Keratinocyte (primary cell): ENCODE results near the gene HSP90AA1. TPM values are rescaled to one million over a fixed set of nuclear protein-coding genes. Genes with fewer than 3 reads are reported as not detected.

ENCODE experiments used
- DNase-seq: peaks from one replicate; pipeline ENCODE4 v3.0.0-alpha.2; 2011; ENCODE audit warnings: low read depth, missing footprints, low spot score
- FAIRE-seq: peaks from 2 replicates; lab custom pipeline; 2011; peaks lifted over from hg19 to GRCh38; lab: Jason Lieb, UNC
- H2AFZ ChIP-seq: 2 replicates; pipeline ENCODE4 v1.6.0; 2012; ENCODE audit warnings: low read length, control low read depth, inconsistent platforms; ENCODE audit not compliant: control insufficient read depth
- H3K27ac ChIP-seq: 2 replicates; pipeline ENCODE4 v1.5.1; 2011; ENCODE audit warnings: low read length; ENCODE audit not compliant: control insufficient read depth, insufficient read depth
- H3K27me3 ChIP-seq: 3 replicates; pipeline ENCODE4 v1.6.0; 2011; ENCODE audit warnings: low read length; ENCODE audit not compliant: control insufficient read depth, insufficient read depth; ENCODE audit errors: extremely low read depth
- H3K36me3 ChIP-seq, 2 experiments: 2 replicates in 1 of 2; 3 replicates in 1 of 2; pipeline ENCODE4 v1.5.1; 2011; ENCODE audit warnings: low read length in 2 of 2, mild to moderate bottlenecking in 1 of 2; ENCODE audit not compliant: control insufficient read depth in 2 of 2, insufficient read depth in 2 of 2; ENCODE audit errors: extremely low read depth in 1 of 2
- H3K4me1 ChIP-seq: 3 replicates; pipeline ENCODE4 v1.5.1; 2011; ENCODE audit warnings: low read length; ENCODE audit not compliant: control insufficient read depth, insufficient read depth; ENCODE audit errors: extremely low read depth
- H3K4me2 ChIP-seq: 3 replicates; pipeline ENCODE4 v1.6.0; 2011; ENCODE audit warnings: low read depth, low read length; ENCODE audit not compliant: control insufficient read depth, insufficient read depth; ENCODE audit errors: extremely low read depth
- H3K4me3 ChIP-seq, 3 experiments: fragments of 200-600 bp in 1 of 3; sonication (generic) in 1 of 3; 2 replicates in 2 of 3; 3 replicates in 1 of 3; pipeline ENCODE4 v1.5.1; 2011 to 2016; ENCODE audit warnings: low read length in 3 of 3, mild to moderate bottlenecking in 3 of 3, control low read depth in 2 of 3, inconsistent platforms in 1 of 3, low read depth in 1 of 3, mixed read lengths in 1 of 3, mixed run types in 1 of 3, moderate library complexity in 1 of 3; ENCODE audit not compliant: control insufficient read depth in 2 of 3, insufficient read depth in 2 of 3; ENCODE audit errors: extremely low read depth in 1 of 3
- H3K79me2 ChIP-seq: 2 replicates; pipeline ENCODE4 v1.6.0; 2012; ENCODE audit warnings: low read length; ENCODE audit not compliant: control insufficient read depth, insufficient read depth
- H3K9ac ChIP-seq: 3 replicates; pipeline ENCODE4 v1.6.0; 2011; ENCODE audit warnings: low read length; ENCODE audit not compliant: control insufficient read depth, insufficient read depth; ENCODE audit errors: extremely low read depth
- H3K9me1 ChIP-seq: 3 replicates; pipeline ENCODE4 v1.6.0; 2011; ENCODE audit warnings: low read length; ENCODE audit not compliant: control insufficient read depth, insufficient read depth; ENCODE audit errors: extremely low read depth
- H3K9me3 ChIP-seq: 2 replicates; pipeline ENCODE4 v1.5.1; 2012; ENCODE audit warnings: low read depth, low read length; ENCODE audit not compliant: control insufficient read depth
- H4K20me1 ChIP-seq: 3 replicates; pipeline ENCODE4 v1.6.0; 2011; ENCODE audit warnings: low read length; ENCODE audit not compliant: control insufficient read depth, insufficient read depth; ENCODE audit errors: extremely low read depth
- EZH2 ChIP-seq: IDR thresholded peaks from one replicate; pipeline ENCODE4 v1.6.1; 2012; ENCODE audit warnings: inconsistent platforms, mild to moderate bottlenecking, low read length, moderate library complexity
- dilution Hi-C: fragments of 300-500 bp; cut with MboI; formaldehyde crosslinking; loops from one replicate; pipeline ENCODE4 v1.7.0; 2020; ENCODE audit warnings: low sequenced_read_pairs; ENCODE audit not compliant: extremely low pct_ligation_motif_present
- polyA plus RNA-seq, 5 experiments: library from polyadenylated mRNA; depleted of rRNA in 3 of 5; stranded (reverse) in 3 of 5; stranded (forward) in 1 of 5; unstranded in 1 of 5; fragments of >200 nt; gene quantifications; 1 replicate in 1 of 5; 2 replicates in 3 of 5; 3 replicates in 1 of 5; pipeline versions ENCODE4 v1.2.1 to v1.2.3, GENCODE V29; 2011 to 2012; ENCODE audit warnings: missing spikeins in 2 of 5, low read depth in 1 of 5, low replicate concordance in 1 of 5
- TF ChIP-seq, protein P1 (sequence below), 3 experiments: IDR thresholded peaks in 1 of 3; conservative IDR thresholded peaks in 1 of 3; optimal IDR thresholded peaks in 1 of 3; 2 replicates in 2 of 3; 3 replicates in 1 of 3; pipeline versions ENCODE3 to v1.5.1; 2011; ENCODE audit warnings: low read length in 3 of 3, mild to moderate bottlenecking in 3 of 3, moderate library complexity in 2 of 3, control low read depth in 1 of 3, inconsistent platforms in 1 of 3; ENCODE audit not compliant: insufficient read depth in 2 of 3; ENCODE audit errors: extremely low read depth in 1 of 3

Gene HSP90AA1
- polyA plus RNA-seq, 1 donor (not counting 4 experiments of a cell fraction or from before 2014, with no cell fraction given): 898 TPM

DNA sequence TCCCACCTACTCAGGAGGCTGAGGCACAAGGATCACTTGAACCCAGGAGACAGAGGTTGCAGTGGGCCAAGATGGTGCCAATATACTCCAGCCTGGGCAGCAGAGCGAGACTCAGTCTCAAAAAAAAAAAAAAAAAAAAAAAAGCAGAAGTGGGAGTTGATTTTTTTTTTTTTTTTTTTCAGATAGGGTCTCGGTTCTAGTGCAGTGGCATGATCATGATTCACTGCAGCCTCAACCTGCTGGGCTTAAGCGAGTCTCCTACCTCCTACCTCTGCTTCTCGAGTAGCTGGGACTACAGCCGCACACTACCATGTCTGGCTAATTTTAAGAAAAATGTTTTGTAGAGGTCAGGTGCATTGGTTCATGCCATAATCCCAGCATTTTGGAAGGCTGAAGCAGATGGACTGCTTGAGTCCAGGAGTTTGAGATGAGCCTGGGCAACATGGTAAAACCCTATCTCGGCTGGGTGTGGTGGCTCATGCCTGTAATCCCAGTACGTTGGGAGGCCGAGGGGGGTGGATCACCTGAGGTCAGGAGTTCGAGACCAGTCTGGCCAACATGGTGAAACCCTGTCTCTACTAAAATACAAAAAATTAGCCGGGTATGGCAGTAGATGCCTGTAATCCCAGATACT, 16.3 kb upstream of the HSP90AA1 start:
- no peak overlapping the region for H3K27ac ChIP-seq
- no peak overlapping the region for H3K9ac ChIP-seq
- no peaks in the 10 kb centered on the region for H3K9me3 ChIP-seq
- TF ChIP-seq EZH2: no peak
- TF ChIP-seq, protein P1, sequence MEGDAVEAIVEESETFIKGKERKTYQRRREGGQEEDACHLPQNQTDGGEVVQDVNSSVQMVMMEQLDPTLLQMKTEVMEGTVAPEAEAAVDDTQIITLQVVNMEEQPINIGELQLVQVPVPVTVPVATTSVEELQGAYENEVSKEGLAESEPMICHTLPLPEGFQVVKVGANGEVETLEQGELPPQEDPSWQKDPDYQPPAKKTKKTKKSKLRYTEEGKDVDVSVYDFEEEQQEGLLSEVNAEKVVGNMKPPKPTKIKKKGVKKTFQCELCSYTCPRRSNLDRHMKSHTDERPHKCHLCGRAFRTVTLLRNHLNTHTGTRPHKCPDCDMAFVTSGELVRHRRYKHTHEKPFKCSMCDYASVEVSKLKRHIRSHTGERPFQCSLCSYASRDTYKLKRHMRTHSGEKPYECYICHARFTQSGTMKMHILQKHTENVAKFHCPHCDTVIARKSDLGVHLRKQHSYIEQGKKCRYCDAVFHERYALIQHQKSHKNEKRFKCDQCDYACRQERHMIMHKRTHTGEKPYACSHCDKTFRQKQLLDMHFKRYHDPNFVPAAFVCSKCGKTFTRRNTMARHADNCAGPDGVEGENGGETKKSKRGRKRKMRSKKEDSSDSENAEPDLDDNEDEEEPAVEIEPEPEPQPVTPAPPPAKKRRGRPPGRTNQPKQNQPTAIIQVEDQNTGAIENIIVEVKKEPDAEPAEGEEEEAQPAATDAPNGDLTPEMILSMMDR (optimal IDR thresholded peaks at IDR 0.05 in 1 of 3, IDR thresholded peaks at IDR 0.05 in 1 of 3, conservative IDR thresholded peaks at IDR 0.05 in 1 of 3; ENCODE audit: extremely low read depth in 1 of 3, insufficient read depth in 2 of 3, low read length in 3 of 3): no peak
- H3K36me3 ChIP-seq: peaks cover 0 to 5% of the 10 kb centered on the region in 2 experiments
- no peaks in the 10 kb centered on the region for H3K4me1 ChIP-seq
- no peak overlapping the region for H3K4me3 ChIP-seq
- no peak for DNase-seq
- H3K79me2 ChIP-seq: no peaks in the 10 kb centered on the region
- no peaks in the 10 kb centered on the region for H4K20me1 ChIP-seq
- H3K4me2 ChIP-seq: no peak overlapping the region
- no peaks in the 10 kb centered on the region for H3K27me3 ChIP-seq
- H2AFZ ChIP-seq: no peak overlapping the region
- dilution Hi-C loops: no loop called here
- no peaks in the 10 kb centered on the region for H3K9me1 ChIP-seq
- FAIRE-seq: no peak

DNA sequence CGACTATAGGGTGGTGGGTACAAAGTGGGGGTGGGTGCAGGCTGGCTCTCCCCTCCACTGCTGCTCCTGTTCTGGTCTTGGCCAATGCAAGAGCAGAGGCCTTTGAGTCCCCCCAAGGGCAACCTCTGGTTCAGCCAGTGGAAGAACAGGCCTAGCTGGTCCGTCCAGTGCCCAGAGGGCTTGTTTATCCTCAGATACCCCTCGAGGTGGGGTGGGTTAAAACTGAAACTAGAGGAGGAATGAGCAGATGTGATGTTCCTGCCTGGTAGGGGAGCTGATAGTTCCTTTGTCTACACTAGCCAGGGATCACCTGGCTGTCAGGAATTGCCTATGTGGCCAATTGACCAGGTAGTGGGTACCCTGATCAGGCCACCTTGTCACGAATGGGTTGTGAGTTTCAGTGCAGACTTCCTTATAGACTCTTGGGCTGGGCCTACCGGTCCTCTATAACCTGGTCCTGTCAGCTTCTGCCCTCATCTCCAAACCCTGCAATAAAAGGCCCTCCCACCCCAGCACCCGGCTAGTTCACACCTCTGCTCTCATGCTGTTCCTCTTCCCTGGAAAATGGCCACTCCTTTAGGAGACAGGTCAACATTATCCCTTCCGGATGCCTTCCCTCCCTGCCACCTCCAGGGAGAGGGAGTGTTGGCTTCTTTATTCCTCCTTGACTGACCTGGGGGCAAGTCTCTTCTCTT, 10.7 kb upstream of the HSP90AA1 start:
- Histone ChIP-seq H3K27ac (no peak overlapping the region), H3K79me2 (no peaks in the 10 kb centered on the region), H3K36me3 (peaks cover 0 to 5% of the 10 kb centered on the region in 2 experiments), H3K9me1 (no peaks in the 10 kb centered on the region), H3K4me2 (no peak overlapping the region), H3K9me3 (no peaks in the 10 kb centered on the region), H3K27me3 (no peaks in the 10 kb centered on the region), H3K4me3 (no peak overlapping the region), H4K20me1 (no peaks in the 10 kb centered on the region), H2AFZ (no peak overlapping the region), H3K4me1 (peaks cover 14% of the 10 kb centered on the region), H3K9ac (no peak overlapping the region)
- FAIRE-seq (no peak), DNase-seq (no peak)
- dilution Hi-C loops: no loop called here
- TF ChIP-seq, protein P1 (optimal IDR thresholded peaks at IDR 0.05 in 1 of 3, IDR thresholded peaks at IDR 0.05 in 1 of 3, conservative IDR thresholded peaks at IDR 0.05 in 1 of 3; ENCODE audit: extremely low read depth in 1 of 3, insufficient read depth in 2 of 3, low read length in 3 of 3): no peak
- TF ChIP-seq EZH2: no peak
